Fibroblast of skin of abdomen (primary cell): ENCODE measurements around the gene RHEX. TPM values are rescaled to one million over a fixed set of nuclear protein-coding genes. Genes with fewer than 3 reads are reported as not detected.
A peak's percentile ranks its signal among the peaks of the same experiment; 100 is the strongest.
"Not testable (repeated sequence)": the region's sequence is repeated elsewhere in the genome, so short reads cannot be mapped to it uniquely, and the experiment has no call there.

Experiments
- DNase-seq: peaks from one replicate; pipeline ENCODE4 v3.0.0-alpha.2; 2013
- polyA plus RNA-seq, 2 experiments: library from polyadenylated mRNA; unstranded; fragments of 120-200 nt; gene quantifications; one replicate each; pipeline ENCODE4 v1.2.1, GENCODE V29; 2013; ENCODE audit not compliant: insufficient read length in 2 of 2

The RHEX gene
- polyA plus RNA-seq (2013, experiment 1 of 2; ENCODE audit: insufficient read length): not detected
- not detected for polyA plus RNA-seq (2013, experiment 2 of 2; ENCODE audit: insufficient read length)

GRCh38 chr1:206052919-206053610, at the start of gene RHEX:
RHEX (plus strand) TSS chr1:206053173; CDS start chr1:206097829, 44,656 bp downstream.
- DNase-seq: not testable (repeated sequence)

DNA sequence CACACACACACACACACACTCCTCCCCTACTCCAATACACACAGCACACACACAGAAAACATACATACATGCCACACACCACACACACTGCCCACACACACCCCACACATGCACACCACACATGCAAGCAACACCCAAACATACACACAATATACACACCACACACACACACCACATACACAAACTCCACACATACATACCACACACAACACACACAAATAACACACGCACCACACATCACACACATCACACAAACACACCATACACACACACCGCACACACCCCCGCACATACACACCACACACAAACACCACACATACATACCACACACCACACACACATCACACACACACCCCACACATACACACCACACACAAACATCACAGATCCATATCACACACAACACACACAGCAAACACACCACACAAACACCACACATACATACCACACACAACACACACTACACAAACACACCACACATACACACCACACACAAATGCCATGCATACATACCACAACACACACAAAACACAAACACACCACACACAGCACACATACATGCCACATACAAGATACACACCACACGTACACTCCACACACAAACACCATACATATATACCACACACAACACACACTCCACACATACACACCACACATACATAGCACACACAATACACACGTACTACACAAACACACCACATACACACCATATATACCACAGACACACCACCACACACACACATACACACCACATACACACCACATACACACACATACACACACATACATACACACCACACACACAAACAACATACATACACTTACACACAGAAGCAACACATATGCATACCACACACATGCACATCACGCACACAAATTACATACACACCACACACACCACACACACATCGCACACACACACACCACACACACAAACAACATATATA, 48.8 kb upstream of the RHEX start:
- no peak for DNase-seq

DNA sequence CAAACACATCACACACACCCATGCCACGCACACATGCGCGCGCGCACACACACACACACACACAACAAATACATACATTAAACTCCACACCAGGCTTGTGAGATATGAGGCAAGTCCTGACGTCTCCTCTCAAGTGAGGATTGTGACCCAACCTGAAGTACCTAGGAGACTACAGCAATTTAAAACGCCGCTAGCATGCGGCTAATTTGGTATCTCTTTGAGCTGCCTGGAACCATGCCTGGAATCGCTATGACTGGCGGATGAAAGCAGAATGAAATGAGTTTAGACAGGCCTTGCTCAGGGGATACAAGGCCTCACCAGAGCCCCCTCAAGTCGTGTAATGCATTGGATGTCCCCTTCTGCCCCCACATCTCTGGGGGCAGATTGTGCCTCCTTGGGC, 48.1 kb upstream of the RHEX start:
- DNase-seq: peak; percentile 19

GRCh38 chr1:206005234-206005633, 47.7 kb upstream of the RHEX start:
- no peak for DNase-seq

GRCh38 chr1:206005778-206006180, 47.2 kb upstream of the RHEX start:
- no peak for DNase-seq

GRCh38 chr1:206006946-206007345, 46.0 kb upstream of the RHEX start:
- DNase-seq: no peak

DNA sequence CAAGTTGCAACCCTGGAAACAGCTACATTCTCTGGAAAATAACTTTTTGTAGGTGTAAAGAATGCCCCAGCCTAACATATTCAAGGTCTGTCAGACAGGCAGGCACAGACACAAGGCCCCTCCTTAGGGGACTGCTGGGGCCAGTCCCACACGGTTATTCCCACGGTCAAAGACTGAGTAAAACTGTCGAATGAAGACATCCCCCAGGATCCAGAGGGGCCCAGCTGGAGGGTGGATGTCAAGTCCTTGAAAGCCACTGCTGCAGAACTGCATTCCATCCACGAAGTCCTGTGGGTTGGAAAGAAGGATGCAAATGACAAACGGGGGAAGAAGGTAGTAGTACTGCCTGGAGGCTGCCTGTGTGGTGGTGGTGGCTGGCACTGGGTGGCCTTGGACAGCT, 42.9 kb upstream of the RHEX start:
- DNase-seq: no peak

DNA sequence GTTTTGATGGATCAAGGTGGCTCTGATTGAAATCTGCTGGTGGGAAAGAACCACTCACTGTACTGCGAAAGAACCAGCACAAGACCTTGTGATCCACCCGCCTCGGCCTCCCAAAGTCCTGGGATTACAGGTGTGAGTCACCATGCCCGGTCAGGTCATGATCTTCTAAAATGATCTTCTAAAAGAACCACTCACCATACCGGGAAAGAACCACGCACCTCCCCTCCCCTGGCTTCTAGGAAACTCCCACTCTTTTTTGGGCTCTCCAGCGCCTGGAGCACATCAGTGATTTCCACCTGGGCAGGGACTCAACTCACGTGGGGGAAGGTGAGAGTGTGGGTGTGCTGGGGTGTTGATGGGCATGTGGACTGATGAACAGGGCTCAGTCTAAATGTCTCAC, 41.9 kb upstream of the RHEX start:
- DNase-seq: no peak

- no peak for DNase-seq
Observed at GRCh38 chr1:206012086-206012859, 40.7 kb upstream of the RHEX start.

DNA sequence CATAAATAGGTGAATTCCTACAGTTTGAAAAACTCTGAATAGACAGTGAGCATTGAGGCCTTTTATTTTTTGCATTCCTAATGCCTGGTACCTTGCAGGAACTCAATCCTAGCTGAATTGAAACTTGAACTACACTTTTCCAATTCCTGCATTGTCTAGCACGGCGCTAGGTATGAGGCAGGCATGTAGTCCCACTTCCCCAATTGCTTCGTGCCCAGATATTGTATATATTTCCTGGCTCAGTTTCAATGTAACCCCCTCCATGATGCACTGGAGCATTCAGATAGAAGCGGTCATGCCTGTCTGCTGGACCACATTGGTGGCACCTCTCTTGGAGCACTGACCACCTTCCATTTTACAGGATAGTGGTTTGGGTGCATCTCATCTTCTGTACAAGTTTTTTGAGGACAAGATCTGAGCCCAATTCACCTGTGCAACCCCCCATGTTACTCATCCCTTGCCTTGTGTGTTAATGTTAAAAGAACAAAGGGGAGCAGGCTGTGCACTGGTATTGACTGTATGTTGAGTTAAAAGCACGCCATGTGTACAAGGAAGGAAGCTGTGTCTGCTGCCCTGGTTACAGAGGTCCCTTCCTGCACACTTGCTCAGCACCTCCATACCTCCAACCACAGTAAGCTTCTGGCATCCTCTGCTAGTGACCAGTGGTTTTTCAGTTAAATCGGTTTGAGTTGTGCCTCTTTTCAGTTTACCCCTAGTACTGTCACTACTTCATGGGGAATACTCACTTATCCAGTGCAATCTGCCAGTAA, 39.8 kb upstream of the RHEX start:
- DNase-seq: no peak

DNA sequence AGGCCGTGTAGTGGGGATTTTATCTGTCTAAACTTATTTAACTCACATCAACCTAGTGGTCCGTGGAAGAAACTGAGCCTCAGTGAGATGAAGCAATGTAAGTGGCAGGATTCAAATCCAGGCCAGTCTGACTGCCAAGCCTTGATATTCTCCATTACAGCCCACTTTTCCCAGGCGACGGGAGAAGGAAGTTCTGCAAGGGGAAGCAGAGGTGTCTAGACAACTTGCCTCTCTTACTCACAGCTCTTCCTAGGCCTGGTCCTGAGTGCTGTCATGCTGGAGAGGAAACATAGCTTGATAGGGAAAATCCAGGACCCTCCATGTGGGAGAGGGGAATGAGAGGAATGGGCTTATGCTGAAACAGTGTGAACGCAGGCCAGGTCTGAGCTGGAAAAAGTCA, 38.4 kb upstream of the RHEX start:
- DNase-seq: no peak

- no peak for DNase-seq
Observed at GRCh38 chr1:206015071-206015470, 37.9 kb upstream of the RHEX start.

- no peak for DNase-seq
Observed at GRCh38 chr1:206020393-206021007, 32.5 kb upstream of the RHEX start.

DNA sequence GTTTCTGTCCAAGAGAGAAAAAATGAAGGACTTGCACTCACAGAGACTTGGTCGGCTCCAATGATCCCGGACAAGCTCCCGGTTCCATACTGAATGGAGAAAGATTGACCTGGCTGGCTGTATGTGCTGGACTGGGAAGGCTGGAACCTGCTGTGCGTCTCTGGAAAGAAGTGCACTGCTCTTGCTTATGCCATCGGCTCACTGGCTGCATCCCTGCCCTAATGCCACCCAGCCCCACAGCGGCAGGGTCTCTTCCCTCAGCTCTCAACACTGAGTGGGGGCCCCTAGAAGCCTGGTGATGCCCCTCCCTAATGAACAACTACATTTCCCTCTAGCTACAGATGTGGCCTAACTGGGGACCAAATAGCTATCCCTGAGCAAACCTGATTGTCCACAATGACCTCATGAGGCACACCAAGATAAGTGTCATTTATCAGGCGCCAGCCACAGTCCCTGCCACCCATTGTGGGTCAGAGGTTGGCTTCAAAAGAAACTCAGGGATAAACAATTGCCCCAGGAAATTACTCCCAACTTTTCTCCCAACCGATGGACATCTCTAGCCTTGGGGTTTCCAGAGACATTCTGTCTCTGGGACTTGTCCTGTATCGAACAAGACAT, 31.9 kb upstream of the RHEX start:
- DNase-seq: no peak

GRCh38 chr1:206021626-206022365, 31.2 kb upstream of the RHEX start:
- peak; percentile 65 for DNase-seq

DNA sequence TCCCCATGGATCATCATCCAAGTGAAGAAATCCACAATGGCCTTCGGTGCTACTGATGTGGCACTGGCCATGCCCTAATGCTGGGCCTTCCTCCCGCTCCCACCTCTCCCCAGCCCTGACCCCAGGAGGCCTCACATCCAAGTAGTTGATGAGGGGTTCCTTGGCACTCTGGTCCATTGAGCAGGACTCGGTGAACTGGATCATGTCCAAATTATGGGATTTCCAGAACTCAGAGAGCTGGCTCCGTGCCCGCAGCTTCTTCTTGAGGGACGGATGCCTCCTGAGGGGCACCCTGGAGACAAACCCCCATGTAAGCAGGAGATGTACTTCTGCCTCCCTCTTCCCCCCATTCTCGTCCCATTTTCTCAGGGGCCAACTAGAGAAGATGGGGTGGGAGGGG, 30.2 kb upstream of the RHEX start:
- no peak for DNase-seq

DNA sequence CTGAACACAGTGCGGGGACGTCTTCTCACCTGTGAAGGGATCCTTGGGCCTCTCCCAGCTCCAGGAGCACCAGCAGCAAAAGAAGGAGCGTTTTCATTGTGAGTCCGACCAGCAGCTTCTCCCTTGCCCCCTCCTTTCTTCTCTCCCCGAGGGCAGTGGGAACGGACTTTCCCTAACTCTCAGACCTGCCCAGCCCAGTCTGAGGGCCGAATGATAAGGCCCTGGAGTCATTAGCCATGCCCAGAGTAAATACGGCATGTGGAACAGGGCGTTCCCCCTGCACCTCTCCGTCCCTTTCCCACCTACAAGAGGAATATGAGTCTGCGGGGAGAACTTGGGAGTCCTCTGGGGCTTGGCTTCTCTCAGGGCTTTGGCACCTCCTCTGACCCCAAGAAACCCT, 29.3 kb upstream of the RHEX start, which contains the start of gene CTSE:
Gene CTSE, minus strand, starts transcription at position 201 of the 400 bp plus-strand sequence. Its CDS starts 104 bp downstream, at position 97.
- no peak for DNase-seq

- no peak for DNase-seq
Observed at GRCh38 chr1:206025283-206025820, 27.6 kb upstream of the RHEX start.

GRCh38 chr1:206029484-206029883, 23.5 kb upstream of the RHEX start:
- peak; percentile 27 for DNase-seq

GRCh38 chr1:206030191-206030590, 22.8 kb upstream of the RHEX start:
- DNase-seq: no peak
